ENCODE measurements around the gene MIPEP. TPM values are rescaled to one million over a fixed set of nuclear protein-coding genes. Genes with fewer than 3 reads are reported as not detected.

MIPEP gene
- total RNA-seq (2022; extraction: Qiagen RNA extraction; ENCODE audit: low read depth), result 21.9 to 27.0 TPM (median 23.7 TPM) in 5 replicates

DNA sequence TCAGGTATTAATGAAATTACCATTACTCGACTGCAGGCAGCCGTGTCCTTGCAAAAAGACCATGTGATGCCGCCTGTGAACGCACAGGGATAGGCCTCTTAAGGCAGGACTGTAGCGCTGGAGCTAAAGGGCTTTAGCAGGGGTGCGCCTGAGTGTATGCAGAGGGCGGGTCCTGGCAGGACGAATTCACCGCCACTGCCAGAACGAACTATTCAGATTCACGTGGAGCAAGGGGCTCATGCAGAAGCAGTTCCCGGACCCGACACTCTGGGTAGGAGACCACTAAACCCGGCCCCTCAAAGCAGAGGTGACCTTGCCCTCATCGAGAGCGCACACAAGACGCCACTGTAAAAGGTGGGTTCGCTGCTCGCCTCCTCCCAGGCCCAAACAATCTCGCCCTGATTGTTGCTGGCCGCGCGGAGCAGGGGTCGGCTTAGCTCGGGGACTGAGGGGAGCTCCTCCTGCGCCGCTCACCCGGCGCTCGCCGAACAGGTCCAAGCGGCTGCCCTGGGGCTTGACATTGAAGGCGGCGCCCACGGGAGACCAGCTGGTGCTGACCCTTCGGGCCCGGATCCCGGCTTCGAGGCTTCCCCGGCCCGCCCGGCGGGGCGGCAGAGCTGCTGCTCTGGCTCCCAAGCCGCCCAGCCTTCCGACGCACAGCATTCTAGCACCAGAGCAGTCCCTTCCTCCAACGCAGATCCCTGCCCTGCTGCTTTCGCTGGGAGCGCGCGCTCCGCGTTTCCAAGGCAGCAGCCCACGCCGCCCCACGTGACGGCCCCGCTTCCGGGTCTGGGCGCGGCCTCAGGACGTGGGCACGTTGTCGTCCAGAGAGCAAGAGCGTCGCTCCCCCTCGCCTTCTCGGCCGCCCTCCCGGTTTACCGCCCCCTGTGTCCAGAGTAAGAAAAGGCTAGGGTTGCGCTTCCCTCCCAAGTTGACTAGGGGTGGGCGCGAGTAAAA, at the start of gene MIPEP:
Gene MIPEP, minus strand, starts transcription at position 743 of the 957 bp plus-strand sequence. Its CDS starts 80 bp downstream, at position 663.

DNA sequence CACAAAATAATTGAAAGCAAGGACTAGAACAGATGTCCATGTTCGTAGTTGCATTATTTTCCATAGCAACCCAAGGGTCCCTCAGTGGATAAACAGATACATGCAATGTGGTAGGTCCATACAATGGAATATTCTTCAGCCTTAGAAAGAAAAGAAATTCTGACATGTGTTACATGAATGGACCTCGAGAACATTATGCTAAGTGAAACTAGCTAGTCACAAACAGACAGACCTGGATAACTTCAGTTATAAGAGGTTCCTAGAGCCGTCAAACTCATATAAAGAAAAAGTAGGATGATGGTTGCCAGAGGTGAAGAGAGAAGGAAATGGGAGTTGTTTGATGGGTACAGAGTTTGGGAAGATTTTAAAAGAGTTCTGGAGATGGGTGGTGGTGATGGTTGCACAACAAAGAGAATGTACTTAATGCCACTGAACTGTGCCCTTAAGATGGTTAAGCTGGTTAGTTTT, 8.3 kb upstream of the MIPEP start, which contains the start of gene C1QTNF9B:
Gene C1QTNF9B, minus strand, starts transcription at position 51 of the 468 bp plus-strand sequence.

Other genes starting within 250 kb of the MIPEP start
- not detected in 5 replicates for gene C1QTNF9B, start 8.1 kb upstream of the MIPEP start, total RNA-seq (2022; extraction: Qiagen RNA extraction; ENCODE audit: low read depth)

Data from A549 treated with CpdA at 1 μM for 4 hours (cell line).